AG09309 (cell line): Measurements from ENCODE around the gene CMTM4.

Experiments
- DNase-seq: peaks from one replicate; pipeline ENCODE4 v3.0.0-alpha.2; 2010; ENCODE audit warnings: low read depth
- H3K4me3 ChIP-seq: 2 replicates; pipeline ENCODE4 v1.5.1; 2011; ENCODE audit warnings: mild to moderate bottlenecking, low read depth, low read length, moderate library complexity; ENCODE audit not compliant: control insufficient read depth
- CTCF ChIP-seq: IDR thresholded peaks from 2 replicates; pipeline ENCODE4 v1.5.1; 2011; ENCODE audit warnings: mild to moderate bottlenecking, low read depth, low read length, inconsistent platforms; ENCODE audit not compliant: insufficient read depth, control insufficient read depth; ENCODE audit errors: missing control alignments

Gene CMTM4

GRCh38 chr16:66609139-66609510 lies 87.4 kb downstream of the CMTM4 start:
- TF ChIP-seq CTCF: no peak
- H3K4me3 ChIP-seq: no peak overlapping the region
- DNase-seq: no peak

- TF ChIP-seq CTCF: peak; percentile 96
- no peak overlapping the region for H3K4me3 ChIP-seq
- no peak for DNase-seq
Measured at GRCh38 chr16:66608241-66609138, 88.1 kb downstream of the CMTM4 start.

- DNase-seq: no peak
- peak overlapping the region; percentile 49 for H3K4me3 ChIP-seq
Measured at GRCh38 chr16:66605979-66606751, 90.4 kb downstream of the CMTM4 start.

GRCh38 chr16:66605177-66605978 lies 91.2 kb downstream of the CMTM4 start:
- peak overlapping the region; percentile 49 for H3K4me3 ChIP-seq
- no peak for DNase-seq
- no peak for TF ChIP-seq CTCF

More at GRCh38 chr16:66605979-66606751, 90.4 kb downstream of the CMTM4 start:
- no peak for TF ChIP-seq CTCF

GRCh38 chr16:66604376-66605176 lies 92.0 kb downstream of the CMTM4 start, which contains the start of gene CMTM3:
Gene CMTM3 (plus strand): TSS chr16:66604704. CDS start chr16:66604806, 102 bp downstream.
- peak within 1 kb of the TSS; percentile 49 for H3K4me3 ChIP-seq
- DNase-seq: no peak
- TF ChIP-seq CTCF: peak; percentile 66
